Stomach (tissue), 9 donors: ENCODE results near the gene AGBL4. TPM values are rescaled to one million over a fixed set of nuclear protein-coding genes. Genes with fewer than 3 reads are reported as not detected.
A peak's percentile ranks its signal among the peaks of the same experiment; 100 is the strongest.

Experiments
- DNase-seq, 2 donors: peaks; one replicate each; pipeline versions ENCODE4 v3.0.0 to v3.0.0-alpha.2; 2013 to 2019
- H3K27ac ChIP-seq, 5 donors: fragments of 200-600 bp in 4 of 5; sonication (generic) in 4 of 5; one replicate each; pipeline ENCODE4 v1.5.1; 2013 to 2019; ENCODE audit warnings: mild to moderate bottlenecking in 1 of 5, moderate library complexity in 1 of 5
- H3K27me3 ChIP-seq, 3 donors: fragments of 200-600 bp; sonication (generic); one replicate each; pipeline ENCODE4 v1.5.1; 2017 to 2019; ENCODE audit warnings: mixed run types in 1 of 3
- H3K36me3 ChIP-seq, 4 donors: fragments of 200-600 bp; sonication (generic); 1 replicate in 3 of 4; 2 replicates in 1 of 4; pipeline ENCODE4 v1.5.1; 2016 to 2019
- H3K4me1 ChIP-seq, 4 donors: fragments of 200-600 bp; sonication (generic); one replicate each; pipeline ENCODE4 v1.5.1; 2016 to 2019
- H3K4me3 ChIP-seq, 4 donors: fragments of 200-600 bp; sonication (generic) in 3 of 4; one replicate each; pipeline ENCODE4 v1.5.1; 2016 to 2019; ENCODE audit warnings: mild to moderate bottlenecking in 1 of 4
- H3K9me3 ChIP-seq, 4 donors: fragments of 200-600 bp; sonication (generic); one replicate each; pipeline ENCODE4 v1.5.1; 2016 to 2019
- CTCF ChIP-seq, 7 experiments: fragments of 450-650 bp in 4 of 7; fragments of 200-600 bp in 3 of 7; sonication (generic) in 3 of 7; IDR thresholded peaks; one replicate each; pipeline ENCODE4 v1.5.1; 2016 to 2019; ENCODE audit warnings: antibody characterized with exemption in 7 of 7, control low read depth in 2 of 7, mild to moderate bottlenecking in 1 of 7
- EP300 ChIP-seq: sonication (generic); formaldehyde crosslinking; IDR thresholded peaks from one replicate; pipeline ENCODE4 v1.6.1; 2017; ENCODE audit warnings: antibody characterized with exemption
- POLR2A ChIP-seq, 4 donors: fragments of 450-650 bp; IDR thresholded peaks; one replicate each; pipeline ENCODE4 v1.6.1; 2016; ENCODE audit warnings: antibody characterized with exemption in 4 of 4, control low read depth in 2 of 4, mild to moderate bottlenecking in 1 of 4, moderate library complexity in 1 of 4
- POLR2AphosphoS5 ChIP-seq, 3 donors: sonication (generic); formaldehyde crosslinking; IDR thresholded peaks; one replicate each; pipeline ENCODE4 v1.6.1; 2016; ENCODE audit warnings: antibody characterized with exemption in 3 of 3
- WGBS, 5 donors: extraction: QIAGEN DNeasy Blood & Tissue Kit in 3 of 5; methylation state at CpG; one replicate each; pipeline versions ENCODE4 v1.1.5 to v1.1.7; 2013 to 2018; 5-methylcytosine and 5-hydroxymethylcytosine counted together
- intact Hi-C: fragments of 100-400 bp; cut with DNase I; formaldehyde crosslinking; loops from one replicate; pipeline ENCODE4 v1.15.1; 2023; ENCODE audit warnings: low total_unique reads
- polyA plus RNA-seq, 3 donors: library from polyadenylated mRNA; stranded (reverse); fragments of 200-250 nt; gene quantifications; one replicate each; pipeline ENCODE4 v1.2.3, GENCODE V29; 2013
- total RNA-seq, 5 donors: library from RNA; depleted of rRNA; stranded (reverse); fragments of >200 nt; gene quantifications; one replicate each; pipeline versions ENCODE4 v1.1.0 to v1.2.3, GENCODE V29; 2014 to 2016
- donor health status: healthy with polysubstance abuse.
- donor health status: Bipolar disorder and iron deficiency.
- donor health status: healthy.

The AGBL4 gene
- total and polyA plus RNA-seq, 8 donors = 0.92 TPM; not detected in 7

- intact Hi-C loops = no loop called here
- 43 to 60% (median 54%) methylated on average over 1 of the region's 1 CpG for WGBS, 5 donors
- no peaks in the 10 kb centered on the region for H3K27me3 ChIP-seq
- TF ChIP-seq POLR2A (IDR thresholded peaks at IDR 0.05) = no peak
- TF ChIP-seq EP300 = no peak
- TF ChIP-seq POLR2AphosphoS5 (IDR thresholded peaks at IDR 0.05) = no peak
- peaks cover 0 to 9% (median 3%) of the 10 kb centered on the region in 4 donors for H3K9me3 ChIP-seq
- H3K4me3 ChIP-seq = no peak overlapping the region
- DNase-seq = no peak
- H3K36me3 ChIP-seq = no peaks in the 10 kb centered on the region
- H3K4me1 ChIP-seq = peaks cover 0 to 5% (median 0%) of the 10 kb centered on the region in 4 donors
- no peak overlapping the region for H3K27ac ChIP-seq
Measured at GRCh38 chr1:49204720-49205119, 819.0 kb downstream of the AGBL4 start.

- H3K27me3 ChIP-seq = no peaks in the 10 kb centered on the region
- no peaks in the 10 kb centered on the region for H3K36me3 ChIP-seq
- H3K27ac ChIP-seq = no peak overlapping the region
- peaks cover 0 to 16% (median 3%) of the 10 kb centered on the region in 4 donors for H3K9me3 ChIP-seq
- H3K4me3 ChIP-seq = no peak overlapping the region
- no peak for DNase-seq
- intact Hi-C loops = no loop called here
- WGBS, 5 donors = 43 to 65% (median 55%) methylated on average over 1 of the region's 1 CpG
- no peak for TF ChIP-seq POLR2A (IDR thresholded peaks at IDR 0.05)
- TF ChIP-seq POLR2AphosphoS5 (IDR thresholded peaks at IDR 0.05) = no peak
- TF ChIP-seq EP300 = no peak
- no peak for TF ChIP-seq CTCF (IDR thresholded peaks at IDR 0.05)
- peaks cover 0 to 10% (median 0%) of the 10 kb centered on the region in 4 donors for H3K4me1 ChIP-seq
Measured at GRCh38 chr1:49200738-49201137, 823.0 kb downstream of the AGBL4 start.

GRCh38 chr1:49199564-49199963 lies 824.2 kb downstream of the AGBL4 start:
- TF ChIP-seq POLR2AphosphoS5 (IDR thresholded peaks at IDR 0.05) (no peak), POLR2A (IDR thresholded peaks at IDR 0.05) (no peak), EP300 (no peak), CTCF (IDR thresholded peaks at IDR 0.05) (no peak)
- Histone ChIP-seq H3K27me3 (no peaks in the 10 kb centered on the region), H3K36me3 (no peaks in the 10 kb centered on the region), H3K4me1 (peaks cover 0 to 10% (median 0%) of the 10 kb centered on the region in 4 donors), H3K9me3 (peaks cover 0 to 22% (median 3%) of the 10 kb centered on the region in 4 donors), H3K27ac (no peak overlapping the region), H3K4me3 (no peak overlapping the region)
- intact Hi-C loops = no loop called here
- peak in 1 of 2 donors; percentile 2 for DNase-seq

- no peak overlapping the region for H3K27ac ChIP-seq
Measured at GRCh38 chr1:49197081-49197480, 826.7 kb downstream of the AGBL4 start.

More at GRCh38 chr1:49197081-49197480, 826.7 kb downstream of the AGBL4 start:
- Histone ChIP-seq H3K36me3 (no peaks in the 10 kb centered on the region), H3K4me1 (peaks cover 0 to 10% (median 0%) of the 10 kb centered on the region in 4 donors), H3K27me3 (no peaks in the 10 kb centered on the region), H3K9me3 (peaks cover 0 to 28% (median 7%) of the 10 kb centered on the region in 4 donors), H3K4me3 (no peak overlapping the region)
- no peak for DNase-seq
- intact Hi-C loops = no loop called here
- TF ChIP-seq EP300 = no peak
- TF ChIP-seq POLR2AphosphoS5 (IDR thresholded peaks at IDR 0.05) = no peak
- TF ChIP-seq CTCF (IDR thresholded peaks at IDR 0.05) = no peak
- no peak for TF ChIP-seq POLR2A (IDR thresholded peaks at IDR 0.05)
- 63 to 83% (median 69%) methylated on average over 2 of the region's 2 CpGs for WGBS, 5 donors
